Measurements from ENCODE around the gene FAM98A.

The FAM98A gene

DNA sequence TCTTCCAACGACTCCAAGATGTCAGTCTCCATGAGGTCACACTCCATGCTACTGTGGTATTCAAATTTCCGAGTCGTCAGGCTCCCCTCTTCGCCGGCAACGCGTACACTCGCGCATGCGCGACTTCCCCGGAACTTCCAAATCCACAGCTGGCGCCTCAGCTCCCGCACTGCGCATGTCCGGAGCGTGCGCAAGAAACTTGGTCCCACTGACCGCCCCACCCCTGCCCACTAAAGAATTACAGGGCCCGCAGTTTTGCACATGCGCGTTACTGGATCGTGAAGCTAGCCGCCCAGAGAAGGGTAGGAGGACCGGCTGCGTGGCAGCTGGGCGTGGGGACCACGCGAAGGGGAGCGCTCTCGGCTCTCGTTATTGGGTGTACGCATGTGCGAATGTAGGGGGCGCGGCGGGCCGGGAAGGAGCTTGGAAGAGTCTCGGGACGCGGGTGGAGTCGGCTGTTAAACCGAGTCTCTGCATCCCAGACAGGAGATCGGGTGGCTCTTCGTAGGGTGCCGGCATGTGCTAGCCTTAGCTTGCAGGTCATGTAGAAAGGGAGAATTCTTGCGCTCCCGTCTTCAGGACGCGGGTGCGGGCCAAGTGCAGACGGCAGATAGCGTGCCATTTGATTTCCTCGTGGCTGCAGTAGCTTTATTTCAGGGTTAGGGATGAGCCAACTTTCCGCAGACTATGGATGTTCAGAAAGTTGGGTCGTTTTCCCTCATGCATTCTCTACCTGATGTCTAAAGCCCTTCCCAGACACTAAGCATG lies at the start of gene FAM98A:
FAM98A (minus strand) TSS at position 125 of the 768 bp plus-strand sequence; CDS start at position 47, 78 bp downstream.
- DNase-seq, result peak; percentile 99

DNA sequence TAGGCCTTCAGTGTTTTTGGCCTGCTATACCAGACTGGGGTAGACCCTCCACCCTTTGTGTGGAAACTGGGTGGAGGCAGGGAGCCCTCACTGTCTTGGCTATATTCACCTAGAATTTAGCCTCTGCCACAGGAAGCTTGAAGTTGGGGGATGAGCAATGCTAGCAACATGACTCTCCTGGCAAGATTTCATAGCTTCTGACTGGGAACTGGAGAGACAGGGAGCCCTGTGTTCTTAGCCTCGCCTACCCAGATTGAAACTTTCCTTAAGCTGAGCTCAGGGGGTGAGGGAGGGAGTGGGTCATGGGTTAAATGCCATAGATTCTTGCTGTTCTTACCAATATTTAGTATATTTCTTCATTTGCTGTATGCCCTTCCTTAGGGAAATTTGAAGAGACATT lies 46.8 kb upstream of the FAM98A start:
- DNase-seq, result no peak

GRCh38 chr2:33644215-33644614 lies 45.1 kb upstream of the FAM98A start:
- DNase-seq, result no peak

- DNase-seq, result no peak
Measured at GRCh38 chr2:33636001-33636400, 36.9 kb upstream of the FAM98A start.

DNA sequence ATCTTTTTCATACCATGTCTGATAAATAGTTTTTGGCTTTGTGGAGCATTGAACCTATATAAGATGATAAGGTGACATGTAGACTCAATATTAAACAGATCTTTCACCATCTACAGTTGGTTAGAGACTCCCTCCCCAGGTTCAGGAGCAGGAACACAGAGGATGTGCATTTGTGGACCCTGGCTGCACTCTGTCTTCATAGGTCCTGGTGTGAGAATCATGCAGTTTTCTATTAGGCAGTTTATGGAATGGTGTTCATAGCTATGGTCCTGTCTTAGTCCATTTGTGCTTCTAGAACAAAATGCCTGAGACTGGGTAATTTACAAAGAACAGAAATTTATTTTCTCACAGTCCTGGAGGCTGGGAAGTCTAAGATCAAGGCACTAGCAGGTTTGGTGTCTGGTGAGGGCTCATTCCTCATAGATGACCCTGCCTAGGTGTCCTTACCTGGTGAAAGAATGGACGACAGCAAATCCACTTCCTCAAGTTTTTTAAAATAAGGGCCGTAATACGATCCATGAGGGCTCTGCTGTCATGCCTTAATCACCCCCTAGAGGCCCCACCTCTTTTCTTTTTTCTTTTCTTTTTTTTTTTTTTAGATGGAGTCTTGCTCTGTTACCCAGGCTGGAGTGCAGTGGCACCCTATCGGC lies 35.3 kb upstream of the FAM98A start:
- DNase-seq, result no peak

- DNase-seq, result no peak
Measured at GRCh38 chr2:33633315-33633714, 34.2 kb upstream of the FAM98A start.

DNA sequence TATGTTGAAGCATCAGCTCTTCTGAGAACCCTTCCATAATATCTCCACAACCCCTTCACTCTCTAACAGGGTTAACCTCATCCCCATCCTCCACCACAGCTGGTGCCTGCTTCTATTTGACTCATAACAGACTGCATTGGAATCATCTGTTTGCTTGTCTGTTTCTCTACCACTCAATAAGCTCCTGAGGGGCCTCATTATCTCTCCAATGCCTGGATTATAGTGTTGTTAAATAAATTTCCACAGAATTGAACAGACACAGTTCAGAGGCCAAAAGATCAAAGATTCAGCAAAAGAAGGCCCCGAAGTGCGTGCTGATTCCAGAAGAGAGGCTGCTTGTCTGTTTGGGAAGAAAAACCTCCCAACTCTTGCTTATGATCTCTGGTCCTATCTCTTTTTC lies 33.7 kb upstream of the FAM98A start:
- DNase-seq, result no peak

DNA sequence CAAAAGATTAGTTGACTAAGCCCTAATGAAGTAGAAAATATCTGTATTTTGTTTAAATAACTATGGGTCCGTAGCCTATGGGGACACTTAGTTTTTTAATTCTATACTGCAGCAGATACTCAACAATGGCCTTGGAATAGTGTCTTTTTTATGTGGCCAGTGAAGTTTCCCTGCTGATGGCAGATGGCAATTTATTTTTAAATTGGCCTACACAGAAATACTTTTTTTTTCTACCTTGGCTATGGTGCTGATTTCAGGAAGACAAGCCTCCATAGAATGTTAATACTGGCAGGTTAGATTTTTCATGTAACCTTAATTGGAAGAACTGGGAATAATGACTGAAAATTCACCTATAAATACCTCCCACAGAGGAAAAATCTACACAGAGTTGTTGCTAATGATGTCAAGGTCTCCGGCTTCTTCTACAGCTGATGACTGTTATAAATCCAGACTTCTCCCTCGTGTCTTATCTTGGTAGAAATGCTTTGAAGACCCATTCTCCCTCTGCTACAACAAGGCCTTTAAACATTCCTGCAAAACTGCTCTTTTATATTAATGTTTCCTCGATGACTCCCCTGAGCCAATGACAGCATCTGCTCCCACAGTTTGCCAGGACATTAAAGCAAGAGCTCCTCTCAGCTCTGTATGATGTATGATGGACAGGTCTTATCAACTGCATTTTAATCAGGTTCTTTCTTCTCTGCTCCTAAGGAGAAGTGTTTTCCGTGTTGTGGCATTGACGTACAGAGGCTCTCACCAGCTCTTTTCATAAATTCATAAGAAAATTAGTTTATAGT lies 29.1 kb upstream of the FAM98A start:
- DNase-seq, result no peak

DNA sequence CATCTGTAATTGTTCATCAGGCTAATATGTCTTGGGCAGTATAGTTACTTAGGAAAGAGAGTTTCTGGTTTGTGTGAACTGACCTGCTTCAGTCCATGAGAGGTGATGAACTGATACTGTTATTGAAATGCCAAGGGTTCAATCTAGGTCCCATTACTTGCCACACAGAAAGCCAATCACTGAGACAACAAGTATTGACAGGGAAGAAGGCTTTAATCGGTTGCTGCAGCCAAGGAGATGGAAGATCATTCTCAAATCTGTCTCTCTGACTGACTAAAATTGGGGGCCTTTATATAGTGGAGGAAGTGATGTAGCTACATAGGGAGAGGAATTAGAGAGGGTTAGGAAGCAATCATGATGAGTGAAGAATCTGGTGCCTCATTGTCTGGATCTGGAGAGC lies 19.9 kb upstream of the FAM98A start:
- no peak for DNase-seq

- DNase-seq, result no peak
Measured at GRCh38 chr2:33617989-33618388, 18.9 kb upstream of the FAM98A start.

DNA sequence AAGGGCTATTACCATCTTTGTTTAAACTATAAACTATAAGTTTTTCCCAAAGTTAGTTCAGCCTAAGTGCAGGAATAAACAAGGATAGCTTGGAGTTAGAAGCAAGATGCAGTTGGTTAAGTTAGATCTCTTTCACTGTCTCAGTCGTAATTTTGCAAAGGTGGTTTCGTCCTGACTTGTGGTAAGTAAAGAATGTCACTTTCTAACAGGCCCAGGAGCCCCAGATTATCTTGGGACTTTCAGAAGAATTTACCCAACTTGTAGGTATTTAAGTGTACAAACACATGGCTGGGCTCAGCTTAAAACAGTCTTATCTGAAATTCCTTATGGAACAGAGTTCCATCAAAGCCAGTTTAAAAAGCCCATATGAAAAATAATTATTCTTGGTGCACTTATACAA lies 18.3 kb upstream of the FAM98A start:
- DNase-seq, result no peak

- no peak for DNase-seq
Measured at GRCh38 chr2:33616873-33617272, 17.8 kb upstream of the FAM98A start.

GRCh38 chr2:33614190-33614589 lies 15.1 kb upstream of the FAM98A start:
- no peak for DNase-seq

DNA sequence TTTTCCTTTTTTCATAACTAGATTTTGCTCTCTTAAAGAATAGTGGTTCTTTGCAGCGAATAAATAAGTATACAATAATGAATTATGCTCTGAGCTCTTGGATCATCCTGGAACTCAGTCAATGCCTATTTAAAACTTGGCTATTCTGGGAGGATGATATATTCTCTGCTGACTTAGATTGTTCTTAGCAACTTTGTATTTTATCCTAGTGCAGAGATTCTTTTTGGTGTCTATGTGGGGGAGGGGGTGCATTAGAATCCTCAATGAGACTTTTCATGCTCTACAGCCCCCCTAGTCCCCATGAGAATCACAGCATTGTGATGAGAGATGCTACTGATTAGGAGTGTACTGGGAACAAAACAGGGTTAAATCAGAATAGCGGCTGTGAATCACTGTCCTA lies 8.8 kb upstream of the FAM98A start:
- DNase-seq, result no peak

- no peak for DNase-seq
Measured at GRCh38 chr2:33607251-33607721, 8.2 kb upstream of the FAM98A start.

DNA sequence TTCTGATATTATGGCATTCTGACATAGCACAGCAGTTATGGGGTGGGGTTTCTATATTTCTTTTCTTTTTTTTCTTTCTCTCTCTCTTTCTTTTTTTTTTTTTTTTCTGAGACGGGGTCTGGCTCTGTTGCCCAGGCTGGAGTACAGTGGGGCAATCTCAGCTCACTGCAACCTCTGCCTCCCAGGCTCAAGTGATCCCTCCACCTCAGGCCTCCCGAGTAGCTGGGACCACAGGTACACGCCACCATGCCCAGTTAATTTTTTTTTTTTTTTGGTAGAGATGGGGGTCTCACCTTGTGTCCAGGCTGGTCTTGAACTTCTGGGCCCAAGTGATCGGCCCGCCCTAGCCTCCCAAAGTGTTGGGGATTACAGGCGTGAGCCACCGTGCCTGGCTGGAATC lies 7.5 kb upstream of the FAM98A start:
- no peak for DNase-seq

DNA sequence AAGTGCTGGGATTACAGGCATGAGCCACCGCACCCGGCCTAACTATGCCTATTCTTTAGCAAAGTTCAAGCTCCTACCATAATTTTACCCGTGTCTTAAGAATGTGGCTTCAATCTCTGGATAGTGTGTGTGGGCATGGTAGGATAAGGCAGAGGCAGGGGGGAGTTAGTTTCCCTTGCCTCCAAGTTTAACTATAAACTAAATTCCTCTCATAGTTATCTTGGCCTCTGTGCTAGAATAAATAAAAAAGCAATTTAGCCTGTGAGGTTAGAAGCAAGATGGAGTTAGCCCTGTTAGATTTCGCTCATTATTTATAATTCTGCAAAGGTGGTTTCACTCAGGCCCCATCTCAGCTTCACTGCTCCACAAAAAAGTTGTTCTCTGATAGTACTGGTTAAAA lies 7.0 kb upstream of the FAM98A start:
- DNase-seq, result no peak

GRCh38 chr2:33605056-33605455 lies 6.0 kb upstream of the FAM98A start:
- DNase-seq, result no peak

DNA sequence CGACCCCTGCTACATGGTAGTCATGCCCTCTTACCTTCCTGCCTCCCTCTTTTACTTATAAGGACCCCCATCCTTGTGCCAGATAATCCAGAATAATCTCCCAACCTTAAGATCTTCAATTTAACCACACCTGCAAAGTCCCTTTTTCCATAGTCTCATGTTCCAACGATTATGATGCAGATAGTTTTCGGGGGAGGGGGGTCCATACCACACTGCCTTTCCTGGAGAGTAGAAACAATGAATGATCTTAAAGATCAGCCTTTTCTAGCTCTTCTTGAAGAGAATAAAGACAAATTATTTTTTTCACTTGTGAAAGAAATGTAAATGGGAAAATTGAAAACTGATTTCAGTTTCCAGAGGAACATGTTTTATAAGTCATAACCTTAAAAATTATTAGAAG lies 4.3 kb upstream of the FAM98A start:
- DNase-seq, result no peak

GRCh38 chr2:33602201-33602830 lies 3.2 kb upstream of the FAM98A start:
- no peak for DNase-seq

GRCh38 chr2:33599943-33600192 lies 769 bp upstream of the FAM98A start:
- DNase-seq, result no peak

DNA sequence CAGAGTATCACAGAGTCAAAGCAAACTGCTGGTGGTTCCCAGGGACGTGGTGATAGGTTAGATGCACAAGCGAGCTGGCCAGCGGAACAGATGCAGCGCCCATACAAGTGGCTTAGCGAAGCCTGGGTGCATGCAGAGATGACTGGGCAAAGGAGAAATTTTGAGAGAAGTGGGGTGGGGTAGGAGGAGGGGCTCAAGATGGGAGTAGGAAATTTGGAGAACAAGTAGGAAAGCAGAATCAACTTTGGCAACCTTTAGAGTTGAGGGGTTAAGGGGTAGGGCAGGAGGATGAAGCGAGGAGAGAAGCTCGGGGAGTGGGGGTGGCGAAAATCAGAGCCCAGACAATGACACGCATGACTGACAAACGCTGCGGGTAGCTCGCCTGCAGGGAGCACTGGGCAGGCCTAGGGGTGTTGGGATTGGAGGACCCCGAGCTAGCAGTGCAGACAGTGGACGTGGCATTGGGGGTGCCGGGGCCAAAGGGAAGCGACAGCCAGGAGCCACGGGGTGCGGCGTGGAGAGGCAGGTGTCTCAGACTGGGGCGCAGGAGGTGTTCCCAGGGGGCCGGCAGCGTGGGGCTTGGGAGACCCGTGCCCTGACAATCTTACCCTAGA lies 431 bp downstream of the FAM98A start:
- DNase-seq, result no peak

- no peak for DNase-seq
Measured at GRCh38 chr2:33597026-33597425, 2.1 kb downstream of the FAM98A start.
